ENCODE measurements around the gene DOK5. TPM values are rescaled to one million over a fixed set of nuclear protein-coding genes. Genes with fewer than 3 reads are reported as not detected.

The DOK5 gene
- total RNA-seq, 1 donor, result 14.1 TPM

- H3K27me3 ChIP-seq (ENCODE audit: insufficient read depth, low read length), result no peaks in the 10 kb centered on the region
- no peak overlapping the region for H3K4me2 ChIP-seq (ENCODE audit: insufficient read depth, low read length)
- no peak overlapping the region for H2AFZ ChIP-seq (ENCODE audit: low read length)
- H4K20me1 ChIP-seq (ENCODE audit: insufficient read depth, low read length), result no peaks in the 10 kb centered on the region
- no peaks in the 10 kb centered on the region for H3K36me3 ChIP-seq (ENCODE audit: insufficient read depth, low read length)
- H3K4me1 ChIP-seq (ENCODE audit: insufficient read depth, low read length), result no peaks in the 10 kb centered on the region
- TF ChIP-seq CTCF (IDR thresholded peaks at IDR 0.05; ENCODE audit: extremely low read depth, low read depth, low read length), result no peak
- H3K4me3 ChIP-seq (ENCODE audit: insufficient read depth, low read length), result no peak overlapping the region
- no peaks in the 10 kb centered on the region for H3K9me3 ChIP-seq (ENCODE audit: low read depth, low read length)
- no peak for DNase-seq (ENCODE audit: insufficient read length, low spot score, missing footprints)
- no peak overlapping the region for H3K27ac ChIP-seq (ENCODE audit: low read depth, low read length)
- peaks cover 17% of the 10 kb centered on the region for H3K79me2 ChIP-seq (ENCODE audit: insufficient read depth, low read length)
These were observed 19.1 kb downstream of the DOK5 start for GRCh38 chr20:54494303-54495006.

- Histone ChIP-seq H3K4me2 (ENCODE audit: insufficient read depth, low read length) (no peak overlapping the region), H3K36me3 (ENCODE audit: insufficient read depth, low read length) (no peaks in the 10 kb centered on the region), H3K4me3 (ENCODE audit: insufficient read depth, low read length) (no peak overlapping the region), H4K20me1 (ENCODE audit: insufficient read depth, low read length) (no peaks in the 10 kb centered on the region), H3K9me3 (ENCODE audit: low read depth, low read length) (no peaks in the 10 kb centered on the region), H3K79me2 (ENCODE audit: insufficient read depth, low read length) (peaks cover 8% of the 10 kb centered on the region), H3K27ac (ENCODE audit: low read depth, low read length) (no peak overlapping the region), H3K4me1 (ENCODE audit: insufficient read depth, low read length) (no peaks in the 10 kb centered on the region), H2AFZ (ENCODE audit: low read length) (no peak overlapping the region), H3K27me3 (ENCODE audit: insufficient read depth, low read length) (no peaks in the 10 kb centered on the region)
- DNase-seq (ENCODE audit: insufficient read length, low spot score, missing footprints), result no peak
- no peak for TF ChIP-seq CTCF (IDR thresholded peaks at IDR 0.05; ENCODE audit: extremely low read depth, low read depth, low read length)
These were observed 22.7 kb downstream of the DOK5 start for GRCh38 chr20:54497931-54498718.

GRCh38 chr20:54499111-54499510 lies 23.7 kb downstream of the DOK5 start:
- H3K36me3 ChIP-seq (ENCODE audit: insufficient read depth, low read length), result no peaks in the 10 kb centered on the region
- no peak overlapping the region for H3K27ac ChIP-seq (ENCODE audit: low read depth, low read length)
- no peak for TF ChIP-seq CTCF (IDR thresholded peaks at IDR 0.05; ENCODE audit: extremely low read depth, low read depth, low read length)
- H3K4me2 ChIP-seq (ENCODE audit: insufficient read depth, low read length), result no peak overlapping the region
- H2AFZ ChIP-seq (ENCODE audit: low read length), result no peak overlapping the region
- H3K27me3 ChIP-seq (ENCODE audit: insufficient read depth, low read length), result no peaks in the 10 kb centered on the region
- no peaks in the 10 kb centered on the region for H3K9me3 ChIP-seq (ENCODE audit: low read depth, low read length)
- no peaks in the 10 kb centered on the region for H3K4me1 ChIP-seq (ENCODE audit: insufficient read depth, low read length)
- H3K79me2 ChIP-seq (ENCODE audit: insufficient read depth, low read length), result peaks cover 8% of the 10 kb centered on the region
- H3K4me3 ChIP-seq (ENCODE audit: insufficient read depth, low read length), result no peak overlapping the region
- no peak for DNase-seq (ENCODE audit: insufficient read length, low spot score, missing footprints)
- H4K20me1 ChIP-seq (ENCODE audit: insufficient read depth, low read length), result no peaks in the 10 kb centered on the region

DNA sequence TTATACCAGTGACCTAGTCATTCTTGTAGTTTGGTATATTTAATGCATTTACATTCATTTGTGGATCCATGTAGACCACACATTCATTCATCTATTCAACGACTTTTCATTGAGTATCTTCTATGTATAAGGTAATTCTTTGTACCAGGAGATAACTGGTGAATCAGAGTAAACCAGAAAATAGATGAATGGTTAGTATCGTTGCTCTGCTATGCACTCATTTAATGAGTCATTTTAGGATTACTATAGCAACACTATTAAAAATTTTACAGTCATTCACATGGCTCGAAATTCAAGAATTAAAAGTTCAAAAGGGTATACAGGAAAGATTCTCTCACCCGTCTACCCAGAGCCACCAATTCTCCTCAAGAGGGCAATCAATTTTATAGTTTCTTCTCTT lies 26.8 kb downstream of the DOK5 start:
- H3K4me1 ChIP-seq (ENCODE audit: insufficient read depth, low read length), result no peaks in the 10 kb centered on the region
- H3K36me3 ChIP-seq (ENCODE audit: insufficient read depth, low read length), result no peaks in the 10 kb centered on the region
- no peak overlapping the region for H3K27ac ChIP-seq (ENCODE audit: low read depth, low read length)
- no peak overlapping the region for H3K4me3 ChIP-seq (ENCODE audit: insufficient read depth, low read length)
- TF ChIP-seq CTCF (IDR thresholded peaks at IDR 0.05; ENCODE audit: extremely low read depth, low read depth, low read length), result no peak
- no peaks in the 10 kb centered on the region for H4K20me1 ChIP-seq (ENCODE audit: insufficient read depth, low read length)
- peak overlapping the region; percentile 14 for H3K4me2 ChIP-seq (ENCODE audit: insufficient read depth, low read length)
- peak; percentile 58 for DNase-seq (ENCODE audit: insufficient read length, low spot score, missing footprints)
- peaks cover 8% of the 10 kb centered on the region for H3K79me2 ChIP-seq (ENCODE audit: insufficient read depth, low read length)
- H3K9me3 ChIP-seq (ENCODE audit: low read depth, low read length), result no peaks in the 10 kb centered on the region
- H3K27me3 ChIP-seq (ENCODE audit: insufficient read depth, low read length), result no peaks in the 10 kb centered on the region
- H2AFZ ChIP-seq (ENCODE audit: low read length), result no peak overlapping the region

Measured in osteoblast (primary cell).